Measurements from ENCODE around the gene COL19A1.

- TF ChIP-seq FOXP2 (optimal IDR thresholded peaks at IDR 0.05; ENCODE audit: control extremely low read depth, extremely low read length, insufficient read depth) (no peak), POLR2AphosphoS5 (IDR thresholded peaks at IDR 0.05; ENCODE audit: borderline replicate concordance, low read depth, low read length) (no peak), EZH2 (IDR thresholded peaks at IDR 0.05) (no peak)
Measured at GRCh38 chr6:70145178-70145577, 278.8 kb downstream of the COL19A1 start.
